HEK293 (cell line): ENCODE measurements around the gene DCLK1.

Experiments
- CTCF ChIA-PET: fragments of 350-600 bp; formaldehyde crosslinking; extraction: SDS; loops from one replicate; lab custom pipeline; 2021; ENCODE audit warnings: antibody characterized with exemption; lab: Yijun Ruan, JAX
- POLR2A ChIA-PET: fragments of 300-600 bp; formaldehyde crosslinking; extraction: SDS; loops from one replicate; lab custom pipeline; 2020; ENCODE audit warnings: antibody characterized with exemption, inconsistent platforms; lab: Yijun Ruan, JAX
- H3K27ac ChIP-seq: fragments of 200-500 bp; sonication (Bioruptor generic); 2 replicates; pipeline ENCODE4 v1.5.1; 2014; ENCODE audit warnings: low read depth, low read length, control low read depth, inconsistent platforms; ENCODE audit errors: extremely low read depth
- H3K36me3 ChIP-seq, 2 experiments: fragments of 200-500 bp in 1 of 2; sonication (Bioruptor generic) in 1 of 2; 1 replicate in 1 of 2; 2 replicates in 1 of 2; pipeline ENCODE4 v1.5.1; 2014 to 2017; ENCODE audit warnings: inconsistent platforms in 2 of 2, low read length in 2 of 2; ENCODE audit not compliant: control insufficient read depth in 2 of 2, insufficient read depth in 1 of 2
- H3K4me1 ChIP-seq: fragments of 200-500 bp; sonication (Bioruptor generic); 2 replicates; pipeline ENCODE4 v1.5.1; 2014; ENCODE audit warnings: mild to moderate bottlenecking, low read length, inconsistent platforms; ENCODE audit not compliant: control insufficient read depth, insufficient read depth
- H3K4me3 ChIP-seq: 2 replicates; pipeline ENCODE4 v1.5.1; 2011; ENCODE audit warnings: low read depth, mild to moderate bottlenecking, control low read depth, low read length, moderate library complexity
- H3K9me3 ChIP-seq: fragments of 200-500 bp; sonication (Bioruptor generic); 2 replicates; pipeline ENCODE4 v1.5.1; 2014; ENCODE audit warnings: low read depth, low read length, inconsistent platforms; ENCODE audit not compliant: control insufficient read depth, insufficient read depth
- GLI4 ChIP-seq: fragments of 450-650 bp; formaldehyde crosslinking; IDR thresholded peaks from 2 replicates; pipeline ENCODE4 v1.5.1; 2016; ENCODE audit warnings: missing biosample characterization, missing genetic modification characterization
- HOXA7 ChIP-seq: sonication (generic); formaldehyde crosslinking; IDR thresholded peaks from 2 replicates; pipeline ENCODE4 v1.8.1; 2022; ENCODE audit warnings: missing genetic modification reagents, borderline replicate concordance
- IKZF3 ChIP-seq: fragments of 450-650 bp; IDR thresholded peaks from 2 replicates; pipeline ENCODE4 v1.5.0; 2018; ENCODE audit warnings: missing biosample characterization, mild to moderate bottlenecking, missing genetic modification characterization, moderate library complexity
- KLF17 ChIP-seq: fragments of 450-650 bp; formaldehyde crosslinking; IDR thresholded peaks from 2 replicates; pipeline ENCODE4 v1.5.1; 2016; ENCODE audit warnings: missing biosample characterization, missing genetic modification characterization
- KLF9 ChIP-seq: fragments of 450-650 bp; formaldehyde crosslinking; IDR thresholded peaks from 2 replicates; pipeline ENCODE4 v1.5.1; 2016; ENCODE audit warnings: missing biosample characterization, missing genetic modification characterization, low read depth
- MYNN ChIP-seq: fragments of 450-650 bp; formaldehyde crosslinking; IDR thresholded peaks from 2 replicates; pipeline ENCODE4 v1.5.1; 2016; ENCODE audit warnings: missing biosample characterization, missing genetic modification characterization, borderline replicate concordance
- MZF1 ChIP-seq: fragments of 450-650 bp; formaldehyde crosslinking; IDR thresholded peaks from 2 replicates; pipeline ENCODE4 v1.5.1; 2017; ENCODE audit warnings: missing biosample characterization, missing genetic modification characterization, borderline replicate concordance
- PRDM1 ChIP-seq: fragments of 450-650 bp; formaldehyde crosslinking; IDR thresholded peaks from 2 replicates; pipeline ENCODE4; 2016; ENCODE audit warnings: missing biosample characterization, missing genetic modification characterization
- PRDM4 ChIP-seq: fragments of 450-650 bp; formaldehyde crosslinking; IDR thresholded peaks from 2 replicates; pipeline ENCODE4 v1.5.1; 2017; ENCODE audit warnings: missing biosample characterization, missing genetic modification characterization
- PRDM6 ChIP-seq: fragments of 450-650 bp; formaldehyde crosslinking; IDR thresholded peaks from 2 replicates; pipeline ENCODE4 v1.5.1; 2017; ENCODE audit warnings: missing biosample characterization, missing genetic modification characterization
- SALL2 ChIP-seq: fragments of 450-650 bp; formaldehyde crosslinking; IDR thresholded peaks from 2 replicates; pipeline ENCODE4 v1.5.0; 2017; ENCODE audit warnings: missing biosample characterization, mild to moderate bottlenecking, missing genetic modification characterization, borderline replicate concordance
- WT1 ChIP-seq: fragments of 450-650 bp; formaldehyde crosslinking; IDR thresholded peaks from 2 replicates; pipeline ENCODE4 v1.5.1; 2016; ENCODE audit warnings: missing biosample characterization, missing genetic modification characterization
- ZBTB48 ChIP-seq: fragments of 450-650 bp; formaldehyde crosslinking; IDR thresholded peaks from 2 replicates; pipeline ENCODE4 v1.5.1; 2016; ENCODE audit warnings: missing biosample characterization, missing genetic modification characterization
- ZNF132 ChIP-seq: fragments of 450-650 bp; formaldehyde crosslinking; IDR thresholded peaks from 2 replicates; pipeline ENCODE4 v1.5.1; 2017; ENCODE audit warnings: missing biosample characterization, missing genetic modification characterization, borderline replicate concordance
- ZNF155 ChIP-seq: fragments of 450-650 bp; formaldehyde crosslinking; IDR thresholded peaks from 2 replicates; pipeline ENCODE4 v1.5.1; 2016; ENCODE audit warnings: missing biosample characterization, missing genetic modification characterization
- ZNF211 ChIP-seq: fragments of 450-650 bp; formaldehyde crosslinking; IDR thresholded peaks from 2 replicates; pipeline ENCODE4 v1.5.1; 2016; ENCODE audit warnings: low read depth, missing biosample characterization, missing genetic modification characterization
- ZNF23 ChIP-seq: fragments of 450-650 bp; formaldehyde crosslinking; IDR thresholded peaks from 2 replicates; pipeline ENCODE4 v1.5.1; 2016; ENCODE audit warnings: missing biosample characterization, missing genetic modification characterization, borderline replicate concordance
- ZNF394 ChIP-seq: fragments of 450-650 bp; formaldehyde crosslinking; IDR thresholded peaks from 2 replicates; pipeline ENCODE4 v1.5.1; 2016; ENCODE audit warnings: missing biosample characterization, missing genetic modification characterization, mild to moderate bottlenecking, moderate library complexity, borderline replicate concordance
- ZNF549 ChIP-seq: fragments of 450-650 bp; IDR thresholded peaks from 2 replicates; pipeline ENCODE4 v1.5.1; 2018; ENCODE audit warnings: missing biosample characterization, missing genetic modification characterization, mild to moderate bottlenecking, inconsistent platforms, moderate library complexity
- ZNF658 ChIP-seq: fragments of 450-650 bp; formaldehyde crosslinking; IDR thresholded peaks from 2 replicates; pipeline ENCODE4; 2016; ENCODE audit warnings: missing biosample characterization, missing genetic modification characterization
- ZNF660 ChIP-seq: fragments of 450-650 bp; IDR thresholded peaks from 2 replicates; pipeline ENCODE4 v1.5.1; 2018; ENCODE audit warnings: missing biosample characterization, mild to moderate bottlenecking, missing genetic modification characterization
- ZNF670 ChIP-seq: fragments of 450-650 bp; formaldehyde crosslinking; IDR thresholded peaks from 2 replicates; pipeline ENCODE4 v1.5.1; 2016; ENCODE audit warnings: missing biosample characterization, missing genetic modification characterization, low read depth
- ZSCAN23 ChIP-seq: fragments of 450-650 bp; formaldehyde crosslinking; IDR thresholded peaks from 2 replicates; pipeline ENCODE4 v1.5.1; 2016; ENCODE audit warnings: missing biosample characterization, missing genetic modification characterization
- ZSCAN30 ChIP-seq: fragments of 450-650 bp; IDR thresholded peaks from 2 replicates; pipeline ENCODE4 v1.5.1; 2018; ENCODE audit warnings: missing biosample characterization, mild to moderate bottlenecking, missing genetic modification characterization, moderate library complexity

The DCLK1 gene

GRCh38 chr13:35785576-35786303 is 345.4 kb downstream of the DCLK1 start (continued):
- TF ChIP-seq ZSCAN30 (tag by site-specific recombination) (no peak), IKZF3 (tag by site-specific recombination) (0 out of 2 replicates have a peak, but pooled peaks have one; percentile 23), ZBTB48 (tag by site-specific recombination) (no peak), PRDM1 (no peak), ZNF549 (tag by site-specific recombination) (no peak), ZNF394 (tag by site-specific recombination) (no peak), WT1 (tag by site-specific recombination) (peak; percentile 67), PRDM6 (tag by site-specific recombination) (0 out of 2 replicates have a peak, but pooled peaks have one; percentile 33), ZNF658 (no peak)
- TF ChIP-seq, all 188 proteins: peak for 5

GRCh38 chr13:35784286-35784951 is 346.8 kb downstream of the DCLK1 start:
- H3K9me3 ChIP-seq: no peaks in the 10 kb centered on the region
- H3K27ac ChIP-seq: no peak overlapping the region
- CTCF ChIA-PET: interaction anchor here (0.5 kb wide), 1 partner anchor 15 kb away, joined by 5 read pairs; no protein-coding TSS in a partner anchor
- no peak overlapping the region for H3K4me3 ChIP-seq
- TF ChIP-seq ZNF132 (tag by site-specific recombination): no peak
- no peak for TF ChIP-seq SALL2 (tag by site-specific recombination)
- no peak for TF ChIP-seq ZNF211 (tag by site-specific recombination)
- TF ChIP-seq ZNF670 (tag by site-specific recombination): no peak
- TF ChIP-seq ZSCAN23: no peak
- no peak for TF ChIP-seq HOXA7 (CRISPR knock-in tag)
- no peak for TF ChIP-seq ZNF658
- no peak for TF ChIP-seq MYNN (tag by site-specific recombination)
- TF ChIP-seq KLF9: no peak
- TF ChIP-seq ZNF155 (tag by site-specific recombination): no peak
- TF ChIP-seq KLF17 (tag by site-specific recombination): no peak
- TF ChIP-seq MZF1 (tag by site-specific recombination): no peak
- TF ChIP-seq ZNF23 (tag by site-specific recombination): no peak
- no peak for TF ChIP-seq GLI4
- no peak for TF ChIP-seq ZNF660
- no peak for TF ChIP-seq PRDM4 (tag by site-specific recombination)
- no peaks in the 10 kb centered on the region for H3K36me3 ChIP-seq
- no peaks in the 10 kb centered on the region for H3K4me1 ChIP-seq
- POLR2A ChIA-PET: no interaction called here
